WI38 (cell line): ENCODE results near the gene HSPA1L.

ENCODE experiments used
- H3K4me3 ChIP-seq: 2 replicates; pipeline ENCODE4 v1.5.1; 2011; ENCODE audit warnings: low read depth, mild to moderate bottlenecking, control low read depth, low read length
- CTCF ChIP-seq: IDR thresholded peaks from 2 replicates; pipeline ENCODE4 v1.5.1; 2012; ENCODE audit warnings: low read depth, mild to moderate bottlenecking, control low read depth, low read length

The HSPA1L gene

GRCh38 chr6:31779908-31780307 lies 35.2 kb downstream of the HSPA1L start:
- no peak for TF ChIP-seq CTCF
- no peak overlapping the region for H3K4me3 ChIP-seq

- H3K4me3 ChIP-seq, result no peak overlapping the region
- no peak for TF ChIP-seq CTCF
Observed at GRCh38 chr6:31778999-31779885, 35.8 kb downstream of the HSPA1L start.

DNA sequence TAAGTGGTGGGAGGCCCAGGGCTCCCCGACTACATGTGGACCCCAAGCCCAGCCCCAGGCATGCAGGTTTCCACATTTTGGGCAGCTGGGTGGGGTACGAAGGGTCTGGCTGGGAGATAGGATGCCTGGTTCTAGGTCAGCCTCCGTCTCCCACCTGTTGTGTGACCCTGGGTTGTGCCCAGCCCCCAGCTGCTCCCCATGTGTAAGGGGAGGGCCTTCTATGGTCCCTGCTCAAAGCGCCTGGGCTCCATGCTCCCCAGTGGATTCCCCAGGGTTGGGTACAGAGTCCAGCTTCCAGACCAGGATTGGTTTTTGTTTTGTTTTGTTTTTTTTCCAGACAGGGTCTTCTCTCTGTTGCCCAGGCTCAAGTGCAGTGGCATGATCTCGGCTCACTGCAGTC lies 36.9 kb downstream of the HSPA1L start:
- no peak for TF ChIP-seq CTCF
- H3K4me3 ChIP-seq, result no peak overlapping the region

- H3K4me3 ChIP-seq, result no peak overlapping the region
- TF ChIP-seq CTCF, result no peak
Observed at GRCh38 chr6:31777667-31778050, 37.4 kb downstream of the HSPA1L start.

DNA sequence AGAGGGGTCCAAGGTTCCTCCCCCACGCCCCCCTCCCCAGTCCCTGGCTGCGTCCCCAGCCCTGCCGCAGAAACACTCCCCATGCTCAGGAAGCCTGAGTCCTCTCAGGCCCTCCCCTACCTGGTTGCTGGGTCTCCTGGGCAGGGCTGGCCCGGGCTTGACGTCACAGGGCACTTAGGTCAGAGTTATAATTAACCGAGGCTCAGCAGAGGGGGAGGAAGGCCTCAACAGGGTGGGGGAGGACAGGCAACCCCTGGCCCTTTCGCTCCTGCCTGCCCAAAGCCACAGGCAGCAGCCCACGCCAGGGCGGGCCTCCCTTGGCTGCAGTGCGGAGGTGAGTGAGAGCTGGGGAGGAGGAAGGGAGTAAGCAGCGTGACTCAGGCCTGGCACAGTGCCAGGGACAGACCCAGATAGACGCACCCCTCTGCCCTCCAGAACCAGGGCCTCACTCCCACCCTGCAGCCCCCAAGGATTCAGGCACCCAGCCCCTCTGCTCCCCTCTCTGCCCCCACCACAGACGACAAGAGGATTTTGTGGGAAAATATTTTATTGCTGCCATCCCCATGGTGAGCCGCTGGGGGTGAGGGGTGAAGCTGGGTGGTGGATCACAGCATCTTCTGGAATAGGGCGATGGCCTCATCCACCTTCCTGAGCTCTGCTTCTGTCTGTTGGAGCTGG lies 38.0 kb downstream of the HSPA1L start, which contains the start of gene VWA7:
VWA7 (minus strand) TSS at position 340 of the 678 bp plus-strand sequence. CDS start 549 bp downstream, outside the sequence.
- no peak within 1 kb of the TSS for H3K4me3 ChIP-seq
- no peak for TF ChIP-seq CTCF

DNA sequence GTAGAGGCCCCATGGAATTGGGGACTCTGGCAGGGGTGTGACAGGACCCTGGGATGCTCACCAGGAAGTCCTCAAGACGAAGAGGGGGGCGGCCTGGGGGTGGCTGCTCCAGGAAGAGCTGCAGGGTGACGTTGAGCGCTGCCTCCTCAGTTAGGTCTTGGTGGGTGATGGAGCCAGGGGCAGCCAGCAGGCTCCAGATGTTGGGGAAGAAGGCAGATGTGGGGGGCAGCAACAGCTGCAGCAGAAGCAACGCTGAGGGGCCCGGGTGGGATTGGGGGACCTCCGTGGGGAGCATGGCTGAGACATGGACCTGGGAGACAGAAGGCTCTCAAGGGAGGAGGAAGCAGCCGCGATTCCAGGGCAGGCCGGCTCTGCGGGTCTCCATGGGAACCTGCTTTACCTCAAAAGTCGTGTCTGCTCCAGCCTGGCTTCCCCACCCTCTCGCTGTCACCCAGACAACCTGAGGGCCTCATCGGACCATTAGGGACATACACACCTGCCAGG lies 38.5 kb downstream of the HSPA1L start:
- TF ChIP-seq CTCF, result no peak
- H3K4me3 ChIP-seq, result no peak overlapping the region
